Activated T-helper 1 cell treated with anti-CD3 and anti-CD28 coated beads, Interleukin-12 subunit alpha, Interleukin-12 subunit beta, Interleukin-2, Interleukin-4 antibody, amounts not matched to agents 30 ng/mL and 10 ng/mL and 1 ng/mL, durations not matched to agents 14 hours and 24 hours and 36 hours (primary cell): ENCODE measurements around the gene ARF3. TPM values are rescaled to one million over a fixed set of nuclear protein-coding genes. Genes with fewer than 3 reads are reported as not detected.

Experiments used
- DNase-seq: peaks from one replicate; pipeline ENCODE4 v3.0.0; 2021; ENCODE audit warnings: low spot score
- H3K27ac Mint-ChIP-seq: one replicate; pipeline ENCODE4 v1.8.0; 2021; ENCODE audit warnings: mild to moderate bottlenecking, mixed read lengths
- H3K27me3 Mint-ChIP-seq: one replicate; pipeline ENCODE4 v1.8.0; 2022; ENCODE audit warnings: mild to moderate bottlenecking, moderate library complexity, mixed read lengths; ENCODE audit not compliant: insufficient read depth
- H3K36me3 Mint-ChIP-seq: one replicate; pipeline ENCODE4 v1.8.0; 2021; ENCODE audit warnings: low read depth, mixed read lengths
- H3K4me1 Mint-ChIP-seq: one replicate; pipeline ENCODE4 v1.8.0; 2021; ENCODE audit warnings: low read depth, mixed read lengths
- H3K4me3 Mint-ChIP-seq: one replicate; pipeline ENCODE4 v1.8.0; 2021; ENCODE audit warnings: mild to moderate bottlenecking, moderate library complexity, mixed read lengths
- H3K9me3 Mint-ChIP-seq: one replicate; pipeline ENCODE4 v1.8.0; 2021; ENCODE audit warnings: mixed read lengths
- intact Hi-C: fragments of 100-400 bp; cut with micrococcal nuclease; formaldehyde crosslinking; loops from one replicate; pipeline ENCODE4 v1.15.1; 2024
- total RNA-seq: library from RNA; stranded (reverse); gene quantifications from 2 replicates; pipeline ENCODE4 v1.2.3, GENCODE V29; 2022

The ARF3 gene
- total RNA-seq, 1 donor from 2014 or later: 116 TPM

- H3K9me3 Mint-ChIP-seq: no peaks in the 10 kb centered on the region
- intact Hi-C loops: no loop called here
- no peak overlapping the region for H3K27ac Mint-ChIP-seq
- no peak for DNase-seq
- no peak overlapping the region for H3K4me3 Mint-ChIP-seq
- H3K4me1 Mint-ChIP-seq: peaks cover 5% of the 10 kb centered on the region
- peaks cover 41% of the 10 kb centered on the region for H3K27me3 Mint-ChIP-seq
- no peaks in the 10 kb centered on the region for H3K36me3 Mint-ChIP-seq
These were observed 63.0 kb downstream of the ARF3 start for GRCh38 chr12:48894271-48894670.

GRCh38 chr12:48890657-48891418 lies 66.4 kb downstream of the ARF3 start:
- Mint-ChIP-seq H3K9me3 (no peaks in the 10 kb centered on the region), H3K27me3 (peaks cover 28% of the 10 kb centered on the region), H3K27ac (no peak overlapping the region), H3K4me3 (peak overlapping the region; percentile 8), H3K36me3 (no peaks in the 10 kb centered on the region), H3K4me1 (peaks cover 5% of the 10 kb centered on the region)
- DNase-seq: peak; percentile 63
- intact Hi-C loops: loop anchor here (1.0 to 2.0 kb wide), 2 partner anchors 24 to 38 kb away; no protein-coding TSS in a partner anchor

GRCh38 chr12:48889679-48890078 lies 67.6 kb downstream of the ARF3 start:
- Mint-ChIP-seq H3K36me3 (no peaks in the 10 kb centered on the region), H3K4me3 (no peak overlapping the region)

More at GRCh38 chr12:48889679-48890078, 67.6 kb downstream of the ARF3 start:
- Mint-ChIP-seq H3K27ac (no peak overlapping the region), H3K4me1 (peaks cover 5% of the 10 kb centered on the region), H3K27me3 (peaks cover 22% of the 10 kb centered on the region), H3K9me3 (no peaks in the 10 kb centered on the region)
- DNase-seq: no peak
- intact Hi-C loops: loop anchor here (1.0 to 2.0 kb wide), 2 partner anchors 23 to 36 kb away; no protein-coding TSS in a partner anchor

Other genes with a start within 250 kb of the ARF3 start
- gene CCNT1, start 240.8 kb downstream of the ARF3 start, total RNA-seq: 67.2 and 67.7 TPM in 2 replicates
- 0.32 and 0.78 TPM in 2 replicates for gene ADCY6, start 168.4 kb downstream of the ARF3 start, total RNA-seq
- gene CACNB3, start 139.0 kb downstream of the ARF3 start, total RNA-seq: 11.4 and 13.1 TPM in 2 replicates
- gene DDX23, start 105.3 kb downstream of the ARF3 start, total RNA-seq: 120 and 127 TPM in 2 replicates
- 7.9 and 9.3 TPM in 2 replicates for gene RND1, start 91.6 kb downstream of the ARF3 start, total RNA-seq
- gene FKBP11, start 32.0 kb downstream of the ARF3 start, total RNA-seq: 62.7 and 67.9 TPM in 2 replicates
- gene WNT10B, start 14.2 kb upstream of the ARF3 start, total RNA-seq: 0.13 and 0.37 TPM in 2 replicates
- 0.21 and 0.24 TPM in 2 replicates for gene WNT1, start 20.8 kb upstream of the ARF3 start, total RNA-seq
- 0.78 and 1.1 TPM in 2 replicates for gene DDN, start 41.9 kb upstream of the ARF3 start, total RNA-seq
- gene PRKAG1, start 61.3 kb upstream of the ARF3 start, total RNA-seq: 85.0 and 85.1 TPM in 2 replicates
- gene KMT2D, start 103.3 kb upstream of the ARF3 start, total RNA-seq: 107 and 109 TPM in 2 replicates
- 8.6 and 10.7 TPM in 2 replicates for gene RHEBL1, start 112.5 kb upstream of the ARF3 start, total RNA-seq
- gene DHH, start 137.3 kb upstream of the ARF3 start, total RNA-seq: 0.10 TPM in 1 of 2 replicates, not detected in the other
- gene LMBR1L, start 153.4 kb upstream of the ARF3 start, total RNA-seq: 50.4 and 52.5 TPM in 2 replicates
- 1,521 TPM in 2 replicates for gene TUBA1B, start 173.9 kb upstream of the ARF3 start, total RNA-seq
- gene TUBA1A, start 231.6 kb upstream of the ARF3 start, total RNA-seq: 46.7 and 47.2 TPM in 2 replicates